ENCODE results near the gene SHH. TPM values are rescaled to one million over a fixed set of nuclear protein-coding genes. Genes with fewer than 3 reads are reported as not detected.

The SHH gene
- polyA plus RNA-seq, 1 donor (not counting 4 experiments of a cell fraction or from before 2014, with no cell fraction given): not detected

- Histone ChIP-seq H3K27me3 (ENCODE audit: control insufficient read depth, extremely low read depth, insufficient read depth, low read length) (peaks cover 2% of the 10 kb centered on the region), H3K36me3 (ENCODE audit: control insufficient read depth in 2 of 2, extremely low read depth in 1 of 2, insufficient read depth in 2 of 2, low read length in 2 of 2) (no peaks in the 10 kb centered on the region), H3K9me3 (ENCODE audit: control insufficient read depth, low read depth, low read length) (no peaks in the 10 kb centered on the region), H4K20me1 (ENCODE audit: control insufficient read depth, extremely low read depth, insufficient read depth, low read length) (no peaks in the 10 kb centered on the region), H2AFZ (ENCODE audit: control insufficient read depth, low read length) (no peak overlapping the region), H3K4me3 (ENCODE audit: control insufficient read depth in 2 of 3, extremely low read depth in 1 of 3, insufficient read depth in 2 of 3, low read depth in 1 of 3, low read length in 3 of 3) (no peak overlapping the region), H3K4me1 (ENCODE audit: control insufficient read depth, extremely low read depth, insufficient read depth, low read length) (no peaks in the 10 kb centered on the region), H3K27ac (ENCODE audit: control insufficient read depth, insufficient read depth, low read length) (no peak overlapping the region), H3K4me2 (ENCODE audit: control insufficient read depth, extremely low read depth, insufficient read depth, low read depth, low read length) (no peak overlapping the region), H3K9ac (ENCODE audit: control insufficient read depth, extremely low read depth, insufficient read depth, low read length) (no peak overlapping the region), H3K79me2 (ENCODE audit: control insufficient read depth, insufficient read depth, low read length) (no peaks in the 10 kb centered on the region), H3K9me1 (ENCODE audit: control insufficient read depth, extremely low read depth, insufficient read depth, low read length) (no peaks in the 10 kb centered on the region)
- TF ChIP-seq EZH2 (IDR thresholded peaks at IDR 0.05; ENCODE audit: low read length): no peak
- TF ChIP-seq CTCF (optimal IDR thresholded peaks at IDR 0.05 in 1 of 3, IDR thresholded peaks at IDR 0.05 in 1 of 3, conservative IDR thresholded peaks at IDR 0.05 in 1 of 3; ENCODE audit: extremely low read depth in 1 of 3, insufficient read depth in 2 of 3, low read length in 3 of 3): no peak
- FAIRE-seq: no peak
- dilution Hi-C loops (cut with MboI; ENCODE audit: extremely low pct_ligation_motif_present, low sequenced_read_pairs): loop anchor here (25.0 kb wide), 1 partner anchor 865 kb away; no protein-coding TSS in a partner anchor
- no peak for DNase-seq (ENCODE audit: low read depth, low spot score)
Measured at GRCh38 chr7:155821851-155822250, 9.6 kb upstream of the SHH start.

- no peaks in the 10 kb centered on the region for H3K9me3 ChIP-seq (ENCODE audit: control insufficient read depth, low read depth, low read length)
- FAIRE-seq (no peak), DNase-seq (ENCODE audit: low read depth, low spot score) (no peak)
- no peaks in the 10 kb centered on the region for H3K36me3 ChIP-seq (ENCODE audit: control insufficient read depth in 2 of 2, extremely low read depth in 1 of 2, insufficient read depth in 2 of 2, low read length in 2 of 2)
- H3K9me1 ChIP-seq (ENCODE audit: control insufficient read depth, extremely low read depth, insufficient read depth, low read length): no peaks in the 10 kb centered on the region
- H3K9ac ChIP-seq (ENCODE audit: control insufficient read depth, extremely low read depth, insufficient read depth, low read length): no peak overlapping the region
- H2AFZ ChIP-seq (ENCODE audit: control insufficient read depth, low read length): no peak overlapping the region
- dilution Hi-C loops (cut with MboI; ENCODE audit: extremely low pct_ligation_motif_present, low sequenced_read_pairs): loop anchor here (25.0 kb wide), 1 partner anchor 867 kb away; no protein-coding TSS in a partner anchor
- peaks cover 2% of the 10 kb centered on the region for H3K27me3 ChIP-seq (ENCODE audit: control insufficient read depth, extremely low read depth, insufficient read depth, low read length)
- no peak overlapping the region for H3K27ac ChIP-seq (ENCODE audit: control insufficient read depth, insufficient read depth, low read length)
- no peaks in the 10 kb centered on the region for H3K79me2 ChIP-seq (ENCODE audit: control insufficient read depth, insufficient read depth, low read length)
- H3K4me1 ChIP-seq (ENCODE audit: control insufficient read depth, extremely low read depth, insufficient read depth, low read length): no peaks in the 10 kb centered on the region
- no peak for TF ChIP-seq CTCF (optimal IDR thresholded peaks at IDR 0.05 in 1 of 3, IDR thresholded peaks at IDR 0.05 in 1 of 3, conservative IDR thresholded peaks at IDR 0.05 in 1 of 3; ENCODE audit: extremely low read depth in 1 of 3, insufficient read depth in 2 of 3, low read length in 3 of 3)
- no peak for TF ChIP-seq EZH2 (IDR thresholded peaks at IDR 0.05; ENCODE audit: low read length)
- H3K4me3 ChIP-seq (ENCODE audit: control insufficient read depth in 2 of 3, extremely low read depth in 1 of 3, insufficient read depth in 2 of 3, low read depth in 1 of 3, low read length in 3 of 3): no peak overlapping the region
- H4K20me1 ChIP-seq (ENCODE audit: control insufficient read depth, extremely low read depth, insufficient read depth, low read length): no peaks in the 10 kb centered on the region
- no peak overlapping the region for H3K4me2 ChIP-seq (ENCODE audit: control insufficient read depth, extremely low read depth, insufficient read depth, low read depth, low read length)
Measured at GRCh38 chr7:155820788-155821187, 8.5 kb upstream of the SHH start.
